NT2/D1 (cell line): Measurements from ENCODE around the gene TBX2.

ENCODE experiments used
- DNase-seq: peaks from one replicate; pipeline ENCODE4 v3.0.0-alpha.2; 2011; ENCODE audit warnings: low read depth, low spot score
- H3K27me3 ChIP-seq: 2 replicates; pipeline ENCODE4 v1.6.0; 2011; ENCODE audit warnings: mild to moderate bottlenecking; ENCODE audit not compliant: insufficient read length, insufficient read depth
- H3K36me3 ChIP-seq: 2 replicates; pipeline ENCODE4 v1.6.1; 2011; ENCODE audit warnings: mild to moderate bottlenecking, low read length, mixed read lengths; ENCODE audit not compliant: insufficient read depth, insufficient read length
- H3K4me1 ChIP-seq: 2 replicates; pipeline ENCODE4 v1.5.1; 2011; ENCODE audit not compliant: insufficient read depth, insufficient read length
- H3K4me3 ChIP-seq: 2 replicates; pipeline ENCODE4 v1.5.1; 2011; ENCODE audit warnings: low read depth; ENCODE audit not compliant: insufficient read length
- H3K9ac ChIP-seq: 2 replicates; pipeline ENCODE4 v1.6.0; 2011; ENCODE audit warnings: low read depth; ENCODE audit not compliant: insufficient read length
- H3K9me3 ChIP-seq: 2 replicates; pipeline ENCODE4 v1.5.1; 2011; ENCODE audit warnings: mild to moderate bottlenecking, low read length; ENCODE audit not compliant: insufficient read depth
- SUZ12 ChIP-seq: IDR thresholded peaks from 2 replicates; pipeline ENCODE4 v1.6.1; 2011; ENCODE audit not compliant: insufficient read length, insufficient read depth; ENCODE audit errors: extremely low read depth
- YY1 ChIP-seq: IDR thresholded peaks from 2 replicates; pipeline ENCODE4 v1.6.1; 2011; ENCODE audit not compliant: insufficient read length, insufficient read depth
- ZNF274 ChIP-seq: IDR thresholded peaks from 2 replicates; pipeline ENCODE4 v1.6.1; 2011; ENCODE audit warnings: mild to moderate bottlenecking, low read depth, low read length

TBX2 gene

GRCh38 chr17:61402978-61403800 lies 3.5 kb downstream of the TBX2 start:
- no peak for TF ChIP-seq YY1
- TF ChIP-seq SUZ12: peak; percentile 69
- no peaks in the 10 kb centered on the region for H3K36me3 ChIP-seq
- peaks cover under 1% of the 10 kb centered on the region; the same call in 1 of the 2 replicates for H3K9me3 ChIP-seq
- H3K4me1 ChIP-seq: peaks cover 32% of the 10 kb centered on the region
- DNase-seq: no peak
- no peak overlapping the region for H3K9ac ChIP-seq
- peak overlapping the region; percentile 18 for H3K4me3 ChIP-seq
- H3K27me3 ChIP-seq: peaks cover 98% of the 10 kb centered on the region

- TF ChIP-seq SUZ12 (peak; percentile 88), YY1 (no peak)
- no peak for DNase-seq
- peak overlapping the region; percentile 77 for H3K9ac ChIP-seq
- H3K4me3 ChIP-seq: peak overlapping the region; percentile 45
- H3K27me3 ChIP-seq: peaks cover 98% of the 10 kb centered on the region
- H3K4me1 ChIP-seq: peaks cover 28% of the 10 kb centered on the region
- no peaks in the 10 kb centered on the region for H3K36me3 ChIP-seq
- H3K9me3 ChIP-seq: peaks cover 7% of the 10 kb centered on the region; the same call in 1 of the 2 replicates
These were observed 4.4 kb downstream of the TBX2 start for GRCh38 chr17:61403801-61404662.

DNA sequence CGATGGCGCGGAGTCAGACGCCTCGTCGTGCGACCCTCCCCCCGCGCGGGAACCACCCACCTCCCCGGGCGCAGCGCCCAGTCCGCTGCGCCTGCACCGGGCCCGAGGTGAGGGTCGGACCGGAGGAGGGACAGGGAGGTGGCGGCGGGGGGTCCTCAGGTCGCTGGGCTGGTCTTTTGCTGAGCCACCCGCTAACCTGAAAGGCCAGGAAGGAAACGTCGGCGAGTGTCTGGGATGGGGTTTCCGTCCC lies 4.9 kb downstream of the TBX2 start:
- peaks cover 10% of the 10 kb centered on the region; the same call in 1 of the 2 replicates for H3K9me3 ChIP-seq
- peaks cover 98% of the 10 kb centered on the region for H3K27me3 ChIP-seq
- peak overlapping the region; percentile 45 for H3K4me3 ChIP-seq
- no peak for TF ChIP-seq SUZ12
- TF ChIP-seq ZNF274: no peak
- TF ChIP-seq YY1: no peak
- H3K9ac ChIP-seq: peak overlapping the region; percentile 77
- no peak for DNase-seq
- H3K4me1 ChIP-seq: peaks cover 28% of the 10 kb centered on the region
- H3K36me3 ChIP-seq: no peaks in the 10 kb centered on the region

GRCh38 chr17:61404913-61405685 lies 5.5 kb downstream of the TBX2 start:
- H3K36me3 ChIP-seq: no peaks in the 10 kb centered on the region
- TF ChIP-seq ZNF274: no peak
- TF ChIP-seq SUZ12: peak; percentile 42
- H3K9ac ChIP-seq: peak overlapping the region; percentile 77
- peaks cover 26% of the 10 kb centered on the region for H3K4me1 ChIP-seq
- peak overlapping the region; percentile 45 for H3K4me3 ChIP-seq
- peaks cover 99% of the 10 kb centered on the region for H3K27me3 ChIP-seq
- peaks cover 15% of the 10 kb centered on the region; the same call in 1 of the 2 replicates for H3K9me3 ChIP-seq
- no peak for DNase-seq

DNA sequence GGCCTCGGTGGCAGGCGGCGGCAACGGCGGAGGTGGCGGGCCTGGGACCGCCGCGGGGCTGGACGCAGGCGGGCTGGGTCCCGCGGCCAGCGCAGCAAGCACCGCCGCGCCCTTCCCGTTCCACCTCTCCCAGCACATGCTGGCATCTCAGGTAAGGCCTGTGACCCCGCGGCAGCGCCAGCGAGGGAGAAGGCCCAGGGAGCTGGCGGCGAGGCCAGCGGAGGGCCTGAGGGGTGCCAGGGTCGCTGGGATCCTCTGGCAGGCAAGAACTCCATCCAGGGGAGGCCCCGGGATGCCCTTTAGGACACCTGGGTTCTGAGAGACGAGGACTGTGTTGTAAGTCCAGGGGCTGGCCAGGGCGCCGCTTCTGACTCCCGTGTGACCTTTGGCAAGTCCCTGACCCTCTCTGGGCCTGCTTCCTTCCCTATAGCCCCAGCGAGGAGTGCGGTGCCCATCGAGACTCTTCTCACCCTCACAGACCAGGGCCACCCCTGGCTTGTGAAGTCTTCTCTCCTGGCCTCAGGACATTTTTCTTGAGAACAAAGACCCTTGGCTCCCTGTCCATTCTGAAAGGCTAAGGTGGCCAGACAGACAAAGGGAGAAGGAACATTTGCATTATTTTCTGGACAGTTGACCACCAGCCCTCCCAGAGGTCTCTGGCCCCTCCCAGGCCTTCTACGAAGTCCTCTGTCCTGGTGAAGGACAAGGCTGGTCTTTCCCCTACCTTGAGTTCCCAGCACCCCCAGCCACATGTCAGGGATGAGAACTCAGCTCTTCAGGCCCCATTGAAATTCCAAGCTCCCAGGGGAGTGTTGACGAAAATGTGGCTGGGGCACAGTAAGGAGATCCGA lies 6.3 kb downstream of the TBX2 start:
- no peaks in the 10 kb centered on the region for H3K36me3 ChIP-seq
- H3K27me3 ChIP-seq: peaks cover 98% of the 10 kb centered on the region
- H3K4me1 ChIP-seq: peaks cover 31% of the 10 kb centered on the region
- H3K9me3 ChIP-seq: peaks cover 20% of the 10 kb centered on the region; the same call in 1 of the 2 replicates
- DNase-seq: no peak
- no peak for TF ChIP-seq SUZ12
- H3K9ac ChIP-seq: peak overlapping the region; percentile 77
- no peak overlapping the region for H3K4me3 ChIP-seq

- TF ChIP-seq SUZ12 (no peak), ZNF274 (no peak)
- no peak overlapping the region for H3K9ac ChIP-seq
- H3K27me3 ChIP-seq: peaks cover 92% of the 10 kb centered on the region
- no peak for DNase-seq
- no peaks in the 10 kb centered on the region for H3K36me3 ChIP-seq
- H3K9me3 ChIP-seq: peaks cover 20% of the 10 kb centered on the region; the same call in 1 of the 2 replicates
- H3K4me3 ChIP-seq: no peak overlapping the region
- peaks cover 28% of the 10 kb centered on the region for H3K4me1 ChIP-seq
These were observed 6.8 kb downstream of the TBX2 start for GRCh38 chr17:61406537-61406845.
